ENCODE measurements around the gene GRIA3.

DNA sequence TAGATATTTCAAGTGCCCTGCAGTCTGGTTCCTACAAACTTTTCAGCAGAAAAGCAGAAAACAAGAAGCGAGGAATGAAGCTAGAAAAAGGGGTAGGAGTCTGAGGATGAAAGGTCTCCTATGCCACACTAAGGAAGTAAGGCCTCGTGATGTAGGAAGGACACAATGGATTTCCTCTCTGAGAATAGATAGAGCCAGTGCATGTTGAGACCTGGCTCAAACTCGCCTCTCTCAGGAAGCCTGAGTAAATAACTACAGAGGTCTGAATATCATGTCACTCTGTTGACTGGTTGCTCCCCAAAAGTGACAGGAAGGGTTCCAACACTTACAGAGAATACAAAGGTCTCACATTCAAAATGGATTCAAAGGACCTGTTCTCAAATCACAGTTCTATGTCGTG is 93.3 kb downstream of the GRIA3 start:
- TF ChIP-seq EP300 (IDR thresholded peaks at IDR 0.05) = no peak
- TF ChIP-seq, protein P1, sequence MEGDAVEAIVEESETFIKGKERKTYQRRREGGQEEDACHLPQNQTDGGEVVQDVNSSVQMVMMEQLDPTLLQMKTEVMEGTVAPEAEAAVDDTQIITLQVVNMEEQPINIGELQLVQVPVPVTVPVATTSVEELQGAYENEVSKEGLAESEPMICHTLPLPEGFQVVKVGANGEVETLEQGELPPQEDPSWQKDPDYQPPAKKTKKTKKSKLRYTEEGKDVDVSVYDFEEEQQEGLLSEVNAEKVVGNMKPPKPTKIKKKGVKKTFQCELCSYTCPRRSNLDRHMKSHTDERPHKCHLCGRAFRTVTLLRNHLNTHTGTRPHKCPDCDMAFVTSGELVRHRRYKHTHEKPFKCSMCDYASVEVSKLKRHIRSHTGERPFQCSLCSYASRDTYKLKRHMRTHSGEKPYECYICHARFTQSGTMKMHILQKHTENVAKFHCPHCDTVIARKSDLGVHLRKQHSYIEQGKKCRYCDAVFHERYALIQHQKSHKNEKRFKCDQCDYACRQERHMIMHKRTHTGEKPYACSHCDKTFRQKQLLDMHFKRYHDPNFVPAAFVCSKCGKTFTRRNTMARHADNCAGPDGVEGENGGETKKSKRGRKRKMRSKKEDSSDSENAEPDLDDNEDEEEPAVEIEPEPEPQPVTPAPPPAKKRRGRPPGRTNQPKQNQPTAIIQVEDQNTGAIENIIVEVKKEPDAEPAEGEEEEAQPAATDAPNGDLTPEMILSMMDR (IDR thresholded peaks at IDR 0.05) = no peak
